Colonic mucosa (tissue), 4 donors: Measurements from ENCODE around the gene CELF6. TPM values are rescaled to one million over a fixed set of nuclear protein-coding genes. Genes with fewer than 3 reads are reported as not detected.
A peak's percentile ranks its signal among the peaks of the same experiment; 100 is the strongest.

Experiments used
- DNase-seq: peaks from one replicate; pipeline ENCODE4 v3.0.0-alpha.2; 2020
- H3K27ac ChIP-seq: fragments of 200-600 bp; one replicate; pipeline ENCODE4 v1.8.0; 2021
- H3K27me3 ChIP-seq: fragments of 200-600 bp; one replicate; pipeline ENCODE4 v1.8.0; 2021
- H3K36me3 ChIP-seq: fragments of 200-600 bp; one replicate; pipeline ENCODE4 v1.8.0; 2021
- H3K4me1 ChIP-seq: fragments of 200-600 bp; one replicate; pipeline ENCODE4 v1.8.0; 2021; ENCODE audit warnings: mild to moderate bottlenecking
- H3K4me3 ChIP-seq: fragments of 200-600 bp; one replicate; pipeline ENCODE4 v1.8.0; 2021
- H3K9ac ChIP-seq, 2 donors: one replicate each; pipeline ENCODE4 v1.7.0; 2013; ENCODE audit warnings: control low read depth in 2 of 2, low read depth in 2 of 2, low read length in 2 of 2
- H3K9me3 ChIP-seq: fragments of 200-600 bp; one replicate; pipeline ENCODE4 v1.8.0; 2021
- intact Hi-C: fragments of 100-400 bp; cut with DNase I; formaldehyde crosslinking; loops from one replicate; pipeline ENCODE4 v1.14.1; 2022
- total RNA-seq, 2 donors: library from RNA; stranded (reverse); fragmentation: NEBNext Ultra II Directional in 1 of 2; extraction: Animal tissue kit (Norgen Biotek cat#: 25700) in 1 of 2; gene quantifications; one replicate each; pipeline ENCODE4 v1.2.1, GENCODE V29; 2021
- TF ChIP-seq, protein P1 (sequence below): fragments of 200-600 bp; IDR thresholded peaks from one replicate; pipeline ENCODE4 v1.8.0; 2022; ENCODE audit warnings: antibody characterized with exemption, mild to moderate bottlenecking
- donor health status: healthy.
- donor health status: DM: no; HTN: no; CAD: no.
- donor health status: DM: no; HTN: no; CAD: no.

Gene CELF6
- total RNA-seq, 2 donors from 2014 or later, result 0.74 to 0.93 TPM

DNA sequence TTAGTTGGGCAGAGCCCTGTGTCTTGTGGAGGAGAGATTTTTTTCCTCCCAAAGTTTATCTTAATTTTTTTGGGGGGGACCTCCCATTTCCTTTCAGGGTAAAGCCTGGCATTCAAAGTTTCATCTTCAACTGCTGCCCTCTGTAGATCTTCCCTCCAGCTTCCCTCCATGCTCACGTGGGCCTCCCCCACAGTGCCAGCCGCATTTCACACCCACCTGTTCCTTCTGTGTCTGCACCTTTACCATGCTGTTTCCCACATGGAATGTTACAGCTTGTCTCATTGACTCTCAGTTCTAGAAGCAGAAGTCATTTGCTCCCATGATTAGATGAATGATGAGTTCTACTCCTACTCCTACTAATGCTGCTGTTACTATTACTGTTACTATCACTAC lies 6.5 kb downstream of the CELF6 start:
- H3K27me3 ChIP-seq, result no peaks in the 10 kb centered on the region
- TF ChIP-seq, protein P1, sequence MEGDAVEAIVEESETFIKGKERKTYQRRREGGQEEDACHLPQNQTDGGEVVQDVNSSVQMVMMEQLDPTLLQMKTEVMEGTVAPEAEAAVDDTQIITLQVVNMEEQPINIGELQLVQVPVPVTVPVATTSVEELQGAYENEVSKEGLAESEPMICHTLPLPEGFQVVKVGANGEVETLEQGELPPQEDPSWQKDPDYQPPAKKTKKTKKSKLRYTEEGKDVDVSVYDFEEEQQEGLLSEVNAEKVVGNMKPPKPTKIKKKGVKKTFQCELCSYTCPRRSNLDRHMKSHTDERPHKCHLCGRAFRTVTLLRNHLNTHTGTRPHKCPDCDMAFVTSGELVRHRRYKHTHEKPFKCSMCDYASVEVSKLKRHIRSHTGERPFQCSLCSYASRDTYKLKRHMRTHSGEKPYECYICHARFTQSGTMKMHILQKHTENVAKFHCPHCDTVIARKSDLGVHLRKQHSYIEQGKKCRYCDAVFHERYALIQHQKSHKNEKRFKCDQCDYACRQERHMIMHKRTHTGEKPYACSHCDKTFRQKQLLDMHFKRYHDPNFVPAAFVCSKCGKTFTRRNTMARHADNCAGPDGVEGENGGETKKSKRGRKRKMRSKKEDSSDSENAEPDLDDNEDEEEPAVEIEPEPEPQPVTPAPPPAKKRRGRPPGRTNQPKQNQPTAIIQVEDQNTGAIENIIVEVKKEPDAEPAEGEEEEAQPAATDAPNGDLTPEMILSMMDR, result no peak
- no peak overlapping the region for H3K9ac ChIP-seq
- no peaks in the 10 kb centered on the region for H3K4me1 ChIP-seq
- no peak overlapping the region for H3K27ac ChIP-seq
- H3K36me3 ChIP-seq, result no peaks in the 10 kb centered on the region
- H3K4me3 ChIP-seq, result no peak overlapping the region
- DNase-seq, result no peak
- intact Hi-C loops, result no loop called here
- no peaks in the 10 kb centered on the region for H3K9me3 ChIP-seq

GRCh38 chr15:72312605-72313447 lies 7.1 kb downstream of the CELF6 start:
- H3K36me3 ChIP-seq, result no peaks in the 10 kb centered on the region

GRCh38 chr15:72307026-72307425 lies 12.9 kb downstream of the CELF6 start:
- no peak overlapping the region for H3K9ac ChIP-seq

More at GRCh38 chr15:72312605-72313447, 7.1 kb downstream of the CELF6 start:
- intact Hi-C loops, result no loop called here
- no peaks in the 10 kb centered on the region for H3K4me1 ChIP-seq
- peak; percentile 64 for DNase-seq
- H3K9me3 ChIP-seq, result no peaks in the 10 kb centered on the region
- no peaks in the 10 kb centered on the region for H3K27me3 ChIP-seq
- no peak overlapping the region for H3K27ac ChIP-seq
- TF ChIP-seq, protein P1, result peak; percentile 69
- H3K4me3 ChIP-seq, result no peak overlapping the region
- H3K9ac ChIP-seq, result peak overlapping the region in 1 of 2 donors; percentile 24

GRCh38 chr15:72306211-72306785 lies 13.7 kb downstream of the CELF6 start:
- Histone ChIP-seq H3K4me3 (no peak overlapping the region), H3K27ac (no peak overlapping the region), H3K9me3 (no peaks in the 10 kb centered on the region), H3K27me3 (no peaks in the 10 kb centered on the region), H3K9ac (no peak overlapping the region), H3K4me1 (no peaks in the 10 kb centered on the region), H3K36me3 (no peaks in the 10 kb centered on the region)
- DNase-seq, result no peak
- intact Hi-C loops, result no loop called here
- TF ChIP-seq, protein P1, result no peak

More at GRCh38 chr15:72307026-72307425, 12.9 kb downstream of the CELF6 start:
- intact Hi-C loops, result no loop called here
- H3K27ac ChIP-seq, result no peak overlapping the region
- H3K4me1 ChIP-seq, result no peaks in the 10 kb centered on the region
- no peaks in the 10 kb centered on the region for H3K36me3 ChIP-seq
- H3K27me3 ChIP-seq, result no peaks in the 10 kb centered on the region
- H3K4me3 ChIP-seq, result no peak overlapping the region
- no peaks in the 10 kb centered on the region for H3K9me3 ChIP-seq
- no peak for DNase-seq
- TF ChIP-seq, protein P1, result no peak

DNA sequence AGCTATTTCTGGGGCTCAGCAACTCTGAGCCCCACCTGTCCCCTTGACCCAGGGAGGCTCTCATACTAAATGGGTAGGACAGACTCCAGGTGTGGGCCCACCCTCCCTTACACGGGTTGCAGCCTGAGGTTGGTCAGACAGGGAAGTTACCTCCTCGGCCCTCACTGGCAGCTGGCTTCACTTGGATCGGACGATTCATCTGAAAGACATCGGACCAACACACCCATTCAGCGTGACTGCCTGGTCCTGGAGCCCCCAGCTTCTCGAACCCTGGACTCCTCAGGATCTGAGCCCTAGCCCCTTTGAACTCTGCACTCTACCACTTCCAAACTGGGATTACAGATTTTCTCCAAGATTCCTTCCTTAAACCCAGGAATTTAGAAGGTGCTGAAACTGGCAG lies 15.4 kb downstream of the CELF6 start:
- H3K27ac ChIP-seq, result no peak overlapping the region
- H3K9me3 ChIP-seq, result no peaks in the 10 kb centered on the region
- no peak for DNase-seq
- no peak overlapping the region for H3K9ac ChIP-seq
- H3K4me3 ChIP-seq, result no peak overlapping the region
- no peaks in the 10 kb centered on the region for H3K27me3 ChIP-seq
- intact Hi-C loops, result no loop called here
- no peaks in the 10 kb centered on the region for H3K4me1 ChIP-seq
- H3K36me3 ChIP-seq, result no peaks in the 10 kb centered on the region
- TF ChIP-seq, protein P1, result no peak
